Measurements from ENCODE around the gene MAGEF1.

The MAGEF1 gene

GRCh38 chr3:184670091-184670602, 41.7 kb downstream of the MAGEF1 start:
- no peak for TF ChIP-seq POLR2AphosphoS5 (IDR thresholded peaks at IDR 0.05; ENCODE audit: low read depth, low read length)
- TF ChIP-seq REST (IDR thresholded peaks at IDR 0.05; ENCODE audit: insufficient read depth in 1 of 2, low read depth in 2 of 2, low read length in 2 of 2), result no peak
- no peak for TF ChIP-seq TAF1 (IDR thresholded peaks at IDR 0.05; ENCODE audit: borderline replicate concordance, insufficient read depth, low read length)
- TF ChIP-seq FOXP2 (optimal IDR thresholded peaks at IDR 0.05; ENCODE audit: borderline replicate concordance, extremely low read depth, extremely low read length, insufficient read depth), result no peak
- TF ChIP-seq SIN3A (IDR thresholded peaks at IDR 0.05; ENCODE audit: borderline replicate concordance, insufficient read depth, low read length), result no peak

- no peak for TF ChIP-seq FOXP2 (optimal IDR thresholded peaks at IDR 0.05; ENCODE audit: borderline replicate concordance, extremely low read depth, extremely low read length, insufficient read depth)
- no peak for TF ChIP-seq TAF1 (IDR thresholded peaks at IDR 0.05; ENCODE audit: borderline replicate concordance, insufficient read depth, low read length)
- TF ChIP-seq POLR2AphosphoS5 (IDR thresholded peaks at IDR 0.05; ENCODE audit: low read depth, low read length), result no peak
- TF ChIP-seq SIN3A (IDR thresholded peaks at IDR 0.05; ENCODE audit: borderline replicate concordance, insufficient read depth, low read length), result no peak
- TF ChIP-seq REST (IDR thresholded peaks at IDR 0.05; ENCODE audit: insufficient read depth in 1 of 2, low read depth in 2 of 2, low read length in 2 of 2), result no peak
Measured at GRCh38 chr3:184669578-184669977, 42.3 kb downstream of the MAGEF1 start.

- no peak for TF ChIP-seq SIN3A (IDR thresholded peaks at IDR 0.05; ENCODE audit: borderline replicate concordance, insufficient read depth, low read length)
- TF ChIP-seq TAF1 (IDR thresholded peaks at IDR 0.05; ENCODE audit: borderline replicate concordance, insufficient read depth, low read length), result no peak
Measured at GRCh38 chr3:184666442-184666841, 45.4 kb downstream of the MAGEF1 start.

GRCh38 chr3:184665101-184665500, 46.8 kb downstream of the MAGEF1 start:
- TF ChIP-seq POLR2AphosphoS5 (IDR thresholded peaks at IDR 0.05; ENCODE audit: low read depth, low read length) (no peak), FOXP2 (optimal IDR thresholded peaks at IDR 0.05; ENCODE audit: borderline replicate concordance, extremely low read depth, extremely low read length, insufficient read depth) (no peak), REST (IDR thresholded peaks at IDR 0.05; ENCODE audit: insufficient read depth in 1 of 2, low read depth in 2 of 2, low read length in 2 of 2) (no peak), TAF1 (IDR thresholded peaks at IDR 0.05; ENCODE audit: borderline replicate concordance, insufficient read depth, low read length) (no peak), SIN3A (IDR thresholded peaks at IDR 0.05; ENCODE audit: borderline replicate concordance, insufficient read depth, low read length) (no peak)

GRCh38 chr3:184663756-184664155, 48.1 kb downstream of the MAGEF1 start:
- TF ChIP-seq REST (IDR thresholded peaks at IDR 0.05; ENCODE audit: insufficient read depth in 1 of 2, low read depth in 2 of 2, low read length in 2 of 2) (no peak), POLR2AphosphoS5 (IDR thresholded peaks at IDR 0.05; ENCODE audit: low read depth, low read length) (no peak), SIN3A (IDR thresholded peaks at IDR 0.05; ENCODE audit: borderline replicate concordance, insufficient read depth, low read length) (no peak), TAF1 (IDR thresholded peaks at IDR 0.05; ENCODE audit: borderline replicate concordance, insufficient read depth, low read length) (no peak), FOXP2 (optimal IDR thresholded peaks at IDR 0.05; ENCODE audit: borderline replicate concordance, extremely low read depth, extremely low read length, insufficient read depth) (no peak)
